ENCODE measurements around the gene INTS4.
"Not testable (repeated sequence)": the region's sequence is repeated elsewhere in the genome, so short reads cannot be mapped to it uniquely, and the experiment has no call there.

Gene INTS4

DNA sequence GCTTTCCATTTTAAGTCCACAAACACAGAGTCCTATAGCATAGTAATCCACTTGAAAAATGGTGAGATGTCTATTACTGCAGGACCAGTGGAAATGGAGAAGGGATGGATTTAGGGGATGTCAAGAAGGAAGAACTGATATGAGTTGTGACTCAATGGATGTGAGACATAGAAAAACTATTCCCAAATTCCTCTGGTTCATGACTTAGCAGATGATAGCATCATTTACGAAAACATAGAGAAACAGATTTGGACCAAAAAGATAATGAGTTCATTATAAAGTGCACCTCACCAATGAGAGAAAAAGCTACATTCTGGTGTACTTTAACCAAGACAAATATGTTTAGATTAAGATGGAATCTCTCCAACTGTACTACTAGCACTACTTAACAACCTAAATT is 51.2 kb downstream of the INTS4 start:
- DNase-seq (ENCODE audit: low read depth) = not testable (repeated sequence)

- DNase-seq (ENCODE audit: low read depth) = not testable (repeated sequence)
These were observed 52.0 kb downstream of the INTS4 start for GRCh38 chr11:77942465-77942864.

DNA sequence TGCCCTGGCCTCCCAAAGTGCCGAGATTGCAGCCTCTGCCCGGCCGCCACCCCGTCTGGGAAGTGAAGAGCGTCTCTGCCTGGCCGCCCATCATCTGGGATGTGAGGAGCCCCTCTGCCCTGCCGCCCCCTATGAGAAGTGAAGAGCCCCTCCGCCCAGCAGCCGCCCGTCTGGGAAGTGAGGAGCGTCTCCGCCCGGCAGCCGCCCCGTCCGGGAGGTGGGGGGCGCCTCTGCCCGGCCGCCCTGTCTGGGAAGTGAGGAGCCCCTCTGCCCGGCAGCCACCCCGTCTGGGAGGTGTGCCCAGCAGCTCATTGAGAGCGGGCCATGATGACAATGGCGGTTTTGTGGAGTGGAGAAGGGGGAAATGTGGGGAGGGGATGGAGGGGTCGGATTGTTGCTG is 60.9 kb downstream of the INTS4 start:
- DNase-seq (ENCODE audit: low read depth) = not testable (repeated sequence)

- not testable (repeated sequence) for DNase-seq (ENCODE audit: low read depth)
These were observed 63.9 kb downstream of the INTS4 start for GRCh38 chr11:77930334-77931208.

GRCh38 chr11:77917713-77918112 is 76.8 kb downstream of the INTS4 start:
- DNase-seq (ENCODE audit: low read depth) = not testable (repeated sequence)

- DNase-seq (ENCODE audit: low read depth) = not testable (repeated sequence)
These were observed 80.1 kb downstream of the INTS4 start for GRCh38 chr11:77914307-77914791.

DNA sequence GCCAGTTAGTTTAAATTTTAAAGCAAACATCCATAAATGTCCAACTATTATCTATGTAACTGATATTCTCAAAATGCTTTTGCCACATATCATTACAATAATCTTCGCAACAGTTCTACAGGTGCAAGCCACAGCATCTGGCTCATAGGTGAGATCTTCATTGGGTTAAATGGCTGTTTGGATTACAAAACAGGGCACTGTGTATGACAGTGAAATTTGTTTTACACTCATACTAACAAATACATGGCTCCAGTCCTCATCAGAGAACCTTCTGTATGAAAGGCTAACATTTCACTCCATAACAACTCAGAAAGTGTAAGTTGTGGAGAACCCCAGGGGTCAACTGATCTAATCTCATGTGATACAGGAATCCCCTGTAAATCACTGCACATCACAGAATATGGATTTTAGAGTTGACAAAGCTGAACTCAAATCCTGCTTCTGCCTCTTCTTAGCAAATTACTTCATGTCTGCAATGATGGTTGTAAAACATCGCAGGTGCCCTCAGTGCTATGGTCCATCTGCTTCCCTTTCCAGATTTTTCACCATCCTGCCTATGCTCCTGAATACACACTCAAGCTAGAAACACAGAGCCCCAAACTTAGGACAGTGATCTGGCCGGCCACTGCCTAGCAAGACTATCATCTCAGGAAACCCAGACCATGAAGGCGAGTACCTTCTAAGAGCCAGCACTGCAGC is 80.7 kb downstream of the INTS4 start:
- DNase-seq (ENCODE audit: low read depth) = not testable (repeated sequence)

- DNase-seq (ENCODE audit: low read depth) = not testable (repeated sequence)
These were observed 83.6 kb downstream of the INTS4 start for GRCh38 chr11:77910828-77911227.

GRCh38 chr11:77909277-77909676 is 85.2 kb downstream of the INTS4 start:
- no peak for DNase-seq (ENCODE audit: low read depth)

GRCh38 chr11:77908835-77909234 is 85.6 kb downstream of the INTS4 start:
- no peak for DNase-seq (ENCODE audit: low read depth)

DNA sequence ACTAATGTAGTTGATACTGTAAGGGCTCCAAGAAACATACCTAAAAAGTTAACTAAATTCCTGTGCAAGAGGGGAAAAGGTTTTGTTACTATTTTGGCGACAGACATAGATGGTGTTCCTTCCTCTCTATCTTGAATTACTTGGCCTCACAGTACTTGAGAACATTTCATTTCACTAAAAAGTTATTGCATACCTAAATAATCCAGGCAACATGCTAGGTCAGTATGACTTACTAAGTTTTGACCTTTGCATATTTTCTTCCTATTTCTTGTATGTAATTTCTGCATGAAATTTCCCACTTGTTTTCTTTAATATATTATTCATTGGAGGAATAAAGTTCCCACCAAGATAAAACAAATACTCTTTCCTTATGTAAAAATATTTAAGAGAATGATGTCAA is 99.5 kb downstream of the INTS4 start:
- not testable (repeated sequence) for DNase-seq (ENCODE audit: low read depth)

DNA sequence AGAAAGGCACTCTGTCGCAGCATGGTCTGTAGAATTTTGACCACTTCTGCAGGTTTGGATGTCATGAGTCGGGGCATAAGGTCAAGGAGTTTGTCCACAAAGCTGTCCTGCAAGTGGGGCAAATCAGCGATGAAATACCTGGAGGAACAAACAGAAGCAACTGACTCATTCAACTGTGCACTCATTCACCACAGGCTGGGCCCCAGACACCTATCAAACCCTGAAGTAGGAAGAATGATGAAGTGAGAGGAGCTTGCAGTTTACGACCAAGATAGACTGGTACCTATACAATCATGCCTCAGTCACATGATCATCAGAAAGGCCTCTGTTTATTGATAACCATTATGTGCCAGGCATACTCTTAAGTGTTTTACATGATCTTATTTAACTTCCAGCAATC is 102.8 kb downstream of the INTS4 start:
- not testable (repeated sequence) for DNase-seq (ENCODE audit: low read depth)

- not testable (repeated sequence) for DNase-seq (ENCODE audit: low read depth)
These were observed 103.2 kb downstream of the INTS4 start for GRCh38 chr11:77891256-77891655.

DNA sequence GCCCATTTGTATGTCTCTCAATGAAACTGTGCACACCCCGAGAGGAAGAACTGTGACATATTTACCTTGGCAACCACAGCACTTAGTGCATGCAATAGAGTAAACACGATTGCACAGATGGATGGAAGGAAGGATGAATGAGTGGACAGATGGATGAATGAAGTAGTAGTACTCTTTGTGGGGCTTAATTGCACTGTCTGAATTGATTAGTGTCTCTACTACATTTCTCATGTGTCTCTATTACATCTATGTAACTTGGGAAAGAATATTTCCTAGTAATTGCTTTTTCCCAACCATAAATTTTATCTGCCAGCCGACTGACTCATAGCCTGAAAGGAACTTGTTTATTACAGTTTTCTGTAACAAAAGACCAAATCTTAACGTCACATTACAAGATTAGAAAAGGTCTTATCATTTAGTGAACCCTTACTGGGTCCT is 103.8 kb downstream of the INTS4 start:
- DNase-seq (ENCODE audit: low read depth) = not testable (repeated sequence)

DNA sequence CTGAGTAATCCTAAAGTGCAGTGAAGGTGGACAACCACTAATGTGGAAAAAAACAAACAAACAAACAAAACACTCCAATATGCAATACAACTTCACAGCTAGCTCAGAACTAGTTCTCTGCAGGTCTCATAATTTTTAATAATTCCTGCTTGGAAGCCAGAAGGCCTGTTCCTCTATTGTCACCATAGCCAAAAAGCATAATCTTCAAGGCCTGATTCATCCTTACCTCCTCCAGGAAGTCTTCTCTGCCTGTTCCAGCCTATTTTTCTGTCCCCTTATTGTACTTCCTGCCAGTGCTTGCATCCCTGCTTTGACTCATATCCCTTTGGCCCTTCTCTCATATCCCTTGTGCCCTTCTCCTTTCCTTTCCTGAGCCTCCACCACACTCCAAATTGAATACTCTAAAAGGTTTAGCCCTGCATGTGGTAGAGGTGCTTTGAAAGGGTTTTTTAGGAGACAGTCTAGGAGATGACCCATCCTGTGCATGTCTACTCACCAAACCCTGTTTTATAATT is 104.3 kb downstream of the INTS4 start:
- DNase-seq (ENCODE audit: low read depth) = not testable (repeated sequence)

DNA sequence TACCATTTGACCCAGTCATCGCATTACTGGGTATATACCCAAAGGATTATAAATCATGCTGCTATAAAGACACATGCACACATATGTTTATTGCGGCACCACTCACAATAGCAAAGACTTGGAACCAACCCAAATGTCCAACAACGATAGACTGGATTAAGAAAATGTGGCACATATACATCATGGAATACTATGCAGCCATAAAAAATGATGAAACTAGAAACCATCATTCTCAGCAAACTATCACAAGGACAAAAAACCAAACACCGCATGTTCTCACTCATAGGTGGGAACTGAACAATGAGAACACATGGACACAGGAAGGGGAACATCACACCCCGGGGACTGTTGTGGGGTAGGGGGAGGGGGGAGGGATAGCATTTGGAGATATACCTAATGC is 105.4 kb downstream of the INTS4 start:
- not testable (repeated sequence) for DNase-seq (ENCODE audit: low read depth)

DNA sequence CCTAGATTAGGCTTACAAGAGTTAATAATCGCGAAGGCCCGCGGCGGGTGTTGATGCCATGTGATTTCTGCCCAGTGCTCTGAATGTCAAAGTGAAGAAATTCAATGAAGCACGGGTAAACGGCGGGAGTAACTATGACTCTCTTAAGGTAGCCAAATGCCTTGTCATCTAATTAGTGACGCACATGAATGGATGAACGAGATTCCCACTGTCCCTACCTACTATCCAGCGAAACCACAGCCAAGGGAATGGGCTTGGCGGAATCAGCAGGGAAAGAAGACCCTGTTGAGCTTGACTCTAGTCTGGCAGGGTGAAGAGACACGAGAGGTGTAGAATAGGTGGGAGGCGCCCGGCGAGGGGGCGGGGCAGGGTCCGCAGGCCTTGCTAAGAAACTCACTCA is 108.1 kb downstream of the INTS4 start:
- no peak for DNase-seq (ENCODE audit: low read depth)

- DNase-seq (ENCODE audit: low read depth) = no peak
These were observed 109.7 kb downstream of the INTS4 start for GRCh38 chr11:77884829-77885190.

DNA sequence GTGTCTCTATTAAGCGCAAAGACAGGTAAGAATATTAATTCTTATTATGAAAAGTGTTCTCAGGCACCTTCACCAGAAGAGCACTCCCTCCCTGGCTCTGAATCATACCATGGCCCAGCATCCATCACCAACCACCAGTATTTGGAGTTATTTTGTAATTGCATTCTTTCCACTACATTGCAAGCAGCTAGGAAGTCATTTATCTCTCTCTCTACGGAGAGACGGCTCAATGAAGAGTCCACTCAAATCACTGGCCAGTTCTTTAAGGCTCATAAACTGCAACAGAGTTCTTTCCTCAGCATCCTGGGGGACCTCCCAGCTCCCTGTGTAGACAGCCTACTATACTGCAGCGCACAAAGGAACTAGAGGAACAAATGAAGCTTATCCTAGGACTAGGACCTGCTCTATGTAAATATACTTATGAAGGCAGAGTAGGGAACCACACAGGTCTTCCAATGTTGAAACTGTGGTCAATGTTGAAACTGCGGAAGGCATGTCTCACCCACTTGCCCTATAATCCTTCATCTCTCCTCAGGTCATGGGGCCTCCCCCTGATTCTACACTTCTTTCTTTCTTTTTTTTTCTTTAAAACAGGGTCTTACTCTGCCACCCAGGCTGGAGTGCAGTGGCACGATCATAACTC is 110.2 kb downstream of the INTS4 start:
- no peak for DNase-seq (ENCODE audit: low read depth)

GRCh38 chr11:77883775-77884174 is 110.7 kb downstream of the INTS4 start:
- DNase-seq (ENCODE audit: low read depth) = no peak

DNA sequence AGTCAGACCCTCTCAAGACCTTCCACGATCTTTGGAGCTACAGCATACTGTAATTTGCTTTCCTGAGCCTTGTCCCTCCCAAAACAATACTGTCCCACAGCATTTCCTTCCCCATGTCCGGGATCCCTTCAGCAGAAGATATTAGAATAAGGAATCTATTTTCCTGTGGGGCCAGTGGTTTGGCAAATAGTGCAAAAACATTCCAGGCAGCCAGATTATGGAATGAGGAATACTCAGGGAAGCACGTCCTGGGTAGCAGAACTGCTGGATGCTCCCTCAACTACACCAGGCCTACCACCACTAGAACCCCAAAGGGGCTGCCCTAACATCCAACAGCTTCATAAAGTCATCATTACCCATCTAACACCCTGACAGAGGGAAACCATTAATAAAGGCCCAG is 112.1 kb downstream of the INTS4 start:
- no peak for DNase-seq (ENCODE audit: low read depth)

GRCh38 chr11:77879218-77879617 is 115.2 kb downstream of the INTS4 start:
- DNase-seq (ENCODE audit: low read depth) = no peak

Data from activated T-cell treated with anti-CD3 and anti-CD28 coated beads for 24 hours (primary cell).